ENCODE results near the gene ARHGAP8.

Gene ARHGAP8

DNA sequence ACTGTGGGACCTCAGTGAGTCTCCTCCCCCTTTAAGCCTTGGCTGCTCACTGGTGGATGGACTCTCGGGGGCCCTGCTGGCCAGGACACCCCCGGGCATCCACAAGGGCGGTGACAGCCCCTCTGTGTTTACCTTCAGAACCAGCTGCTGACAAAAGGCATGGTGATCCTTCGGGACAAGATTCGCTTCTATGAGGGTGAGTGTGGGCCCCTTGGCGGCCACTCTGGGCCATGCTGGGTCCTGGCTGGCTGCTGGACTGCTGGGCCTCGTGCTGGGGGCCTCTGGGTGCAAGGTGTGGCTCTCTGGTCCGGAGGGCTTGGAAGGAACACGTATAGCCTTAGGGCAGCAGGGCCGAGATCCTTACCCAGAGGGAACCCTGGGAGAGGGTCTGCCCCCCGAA is 25.9 kb upstream of the ARHGAP8 start:
- no peak for DNase-seq

DNA sequence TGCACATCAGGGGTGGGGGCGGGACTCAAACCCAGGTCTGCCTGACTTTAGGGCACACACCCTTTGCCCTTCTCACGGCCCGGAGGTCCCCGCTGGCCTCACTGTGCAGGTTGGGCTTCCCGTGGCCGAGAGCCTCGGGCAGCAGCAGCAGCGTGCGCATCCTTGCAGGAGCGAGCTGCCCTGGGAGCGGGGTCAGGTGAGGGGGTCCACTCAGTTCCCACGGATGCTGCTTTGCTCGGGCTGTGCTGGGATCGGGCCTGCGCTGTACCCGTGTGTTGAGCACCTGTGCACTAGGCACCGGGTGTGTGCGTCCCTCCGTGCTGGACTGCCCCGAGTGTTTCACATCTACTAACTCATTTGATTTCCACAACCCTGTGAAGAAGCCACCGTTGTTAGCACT is 25.2 kb upstream of the ARHGAP8 start:
- DNase-seq = no peak

DNA sequence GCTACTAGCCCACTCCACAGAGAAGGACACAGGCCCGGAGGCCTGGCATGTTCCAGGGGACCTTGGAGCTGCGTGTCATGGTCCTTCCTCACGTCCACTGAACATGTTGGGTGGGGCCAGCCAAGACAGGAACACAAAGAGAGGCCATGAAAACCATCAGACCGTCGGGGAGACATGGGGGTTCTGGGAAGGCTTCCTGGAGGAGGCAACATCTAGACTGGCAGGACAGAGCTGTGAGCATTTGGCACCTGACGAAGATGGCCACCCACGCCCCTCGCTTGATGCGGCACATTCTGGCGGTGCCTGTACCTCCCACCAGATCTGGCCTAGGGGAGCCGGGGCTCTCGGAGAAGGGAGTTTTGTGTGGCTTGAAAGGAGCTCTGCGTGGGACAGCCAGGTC is 24.7 kb upstream of the ARHGAP8 start:
- no peak for DNase-seq

DNA sequence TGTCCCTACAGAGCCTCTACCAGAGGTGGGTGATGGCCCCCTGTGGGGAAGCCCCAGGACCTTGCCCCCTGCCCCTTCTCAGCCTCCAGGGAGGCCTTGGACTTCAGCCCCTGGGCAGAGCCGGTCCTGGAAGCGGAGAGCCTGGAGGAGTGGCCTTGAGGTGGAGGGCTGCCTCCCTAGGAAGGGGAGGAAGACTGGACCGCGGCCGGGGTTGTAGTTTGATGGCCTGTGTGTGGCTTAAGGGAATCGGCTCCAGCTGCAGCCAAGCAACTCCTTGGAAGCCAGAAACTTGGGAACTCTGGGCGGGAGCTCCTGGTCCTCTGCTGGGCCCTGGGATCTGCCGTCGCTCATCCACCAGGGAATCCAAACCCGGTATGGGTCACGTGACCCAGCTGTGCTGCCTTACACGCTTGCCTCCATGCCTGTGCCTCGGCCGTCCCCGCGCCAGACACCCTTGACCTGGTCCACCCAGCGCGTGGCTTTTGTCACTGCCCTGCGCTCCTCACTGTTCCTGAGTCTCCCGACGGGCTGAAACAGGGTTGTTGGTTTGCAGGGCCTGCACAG is 23.5 kb upstream of the ARHGAP8 start:
- no peak for DNase-seq

DNA sequence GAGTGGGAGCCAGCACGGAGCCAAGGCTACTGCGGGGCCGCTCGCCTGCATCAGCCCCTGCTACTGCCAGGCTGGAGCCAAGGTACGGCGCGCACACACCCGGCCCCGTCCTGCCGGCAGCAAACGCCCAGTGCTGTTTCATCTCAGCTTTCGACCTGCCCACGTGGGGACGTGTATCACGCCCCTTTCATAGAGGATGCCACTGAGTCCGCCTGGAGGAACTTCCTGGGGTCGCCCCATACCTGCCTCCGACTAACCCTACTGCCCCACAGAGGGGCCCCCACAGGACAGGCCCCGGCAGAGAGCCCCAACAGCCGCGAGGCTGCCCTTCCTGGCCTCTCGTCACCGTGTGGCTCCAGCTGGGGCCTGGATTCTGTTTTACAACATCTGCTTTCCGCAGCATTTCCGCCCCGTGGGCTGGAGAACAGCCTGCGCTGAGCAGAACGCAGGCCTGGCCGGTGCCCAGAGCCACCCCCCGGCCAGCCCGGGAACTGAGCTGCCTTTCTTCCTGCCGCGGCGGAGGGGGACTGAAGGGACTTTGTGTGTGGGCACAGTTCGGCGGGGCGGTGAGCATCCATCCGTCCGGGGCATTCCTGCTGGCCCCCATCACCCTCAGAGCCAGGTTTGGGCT is 22.9 kb upstream of the ARHGAP8 start:
- DNase-seq = peak; percentile 76

DNA sequence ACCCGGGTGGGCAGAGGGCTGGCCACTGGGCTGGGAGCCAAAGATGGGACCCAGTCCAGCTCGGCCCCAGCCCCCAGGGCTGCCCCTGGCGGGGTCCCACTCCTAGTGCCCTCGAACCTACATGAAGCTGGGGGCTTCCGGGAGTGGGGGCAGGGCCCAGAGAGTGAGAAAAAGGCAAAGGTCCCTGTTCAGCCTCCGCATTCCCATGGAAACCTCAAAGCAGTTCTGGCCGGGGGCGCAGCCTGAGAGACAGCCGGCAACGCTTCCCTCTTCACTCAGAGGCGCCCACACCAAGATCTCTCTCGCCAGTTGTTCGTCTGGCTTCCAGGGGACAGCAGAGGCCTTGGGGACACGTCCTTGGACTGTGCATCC is 22.4 kb upstream of the ARHGAP8 start:
- no peak for DNase-seq

DNA sequence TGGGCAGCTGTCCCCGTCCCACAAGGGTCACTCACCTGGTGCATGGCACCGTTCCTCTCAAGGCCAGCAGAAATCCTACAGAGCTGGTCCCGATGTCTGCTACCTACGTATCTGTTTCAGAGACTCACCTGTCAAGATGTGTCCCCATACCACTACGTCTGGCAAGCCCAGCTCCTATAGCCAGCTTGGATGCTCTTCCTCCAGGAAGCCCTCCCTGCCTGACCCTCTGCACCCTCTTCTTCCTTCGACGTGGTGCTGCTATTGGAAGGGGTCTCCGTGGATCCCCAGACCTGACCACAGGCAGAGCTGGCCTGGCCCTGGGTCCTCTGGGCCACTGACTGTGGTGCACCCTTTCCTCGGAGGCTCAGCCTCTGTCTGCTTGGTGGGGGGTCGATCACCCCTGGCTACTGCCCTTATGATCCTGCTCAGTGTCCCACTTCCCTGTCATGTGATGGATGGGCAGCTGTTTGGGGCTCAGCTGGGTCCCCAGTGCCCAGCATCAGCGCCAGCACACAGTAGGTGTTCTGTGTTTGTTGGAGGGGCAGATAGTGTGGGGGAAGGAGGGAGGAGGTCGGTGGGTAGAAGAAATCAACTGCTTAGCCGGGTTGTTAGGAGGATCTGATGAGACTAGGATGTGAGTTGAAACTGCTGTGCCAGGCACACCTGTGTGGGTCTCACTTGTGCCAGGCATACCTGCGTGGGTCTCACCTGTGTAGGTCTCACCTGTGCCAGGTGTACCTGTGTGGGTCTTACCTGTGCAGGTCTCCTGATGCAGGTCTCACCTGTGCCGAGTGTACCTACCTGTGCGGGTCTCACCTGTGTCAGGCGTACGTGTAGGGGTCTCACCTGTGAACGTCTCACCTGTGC is 21.7 kb upstream of the ARHGAP8 start:
- DNase-seq = no peak

DNA sequence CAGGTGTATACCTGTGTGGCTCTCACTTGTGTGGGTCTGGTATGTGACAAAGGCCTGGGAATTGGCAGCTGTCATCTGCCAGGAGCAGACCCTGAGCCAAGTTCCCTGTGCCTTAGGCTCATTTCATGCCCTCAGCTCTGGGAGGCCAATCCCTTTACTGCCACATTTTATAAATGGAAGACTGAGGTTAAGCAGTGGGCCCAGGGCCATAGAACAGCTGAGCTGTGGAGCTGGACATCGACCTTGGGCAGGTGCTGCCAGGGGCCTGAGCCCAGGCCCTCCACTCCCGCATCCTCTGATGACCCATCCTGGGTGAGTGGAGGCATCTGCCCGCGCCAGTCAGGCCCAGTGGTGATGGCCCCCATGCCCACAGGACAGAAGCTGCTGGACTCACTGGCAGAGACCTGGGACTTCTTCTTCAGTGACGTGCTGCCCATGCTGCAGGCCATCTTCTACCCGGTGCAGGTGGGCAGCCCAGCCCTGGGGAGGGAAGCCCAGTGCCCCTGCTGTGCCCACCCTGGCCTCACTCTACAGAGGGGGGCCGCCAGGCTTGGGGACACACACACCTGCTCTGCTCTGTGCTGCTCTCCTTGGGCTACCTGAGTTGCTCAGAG is 20.9 kb upstream of the ARHGAP8 start:
- DNase-seq = no peak

DNA sequence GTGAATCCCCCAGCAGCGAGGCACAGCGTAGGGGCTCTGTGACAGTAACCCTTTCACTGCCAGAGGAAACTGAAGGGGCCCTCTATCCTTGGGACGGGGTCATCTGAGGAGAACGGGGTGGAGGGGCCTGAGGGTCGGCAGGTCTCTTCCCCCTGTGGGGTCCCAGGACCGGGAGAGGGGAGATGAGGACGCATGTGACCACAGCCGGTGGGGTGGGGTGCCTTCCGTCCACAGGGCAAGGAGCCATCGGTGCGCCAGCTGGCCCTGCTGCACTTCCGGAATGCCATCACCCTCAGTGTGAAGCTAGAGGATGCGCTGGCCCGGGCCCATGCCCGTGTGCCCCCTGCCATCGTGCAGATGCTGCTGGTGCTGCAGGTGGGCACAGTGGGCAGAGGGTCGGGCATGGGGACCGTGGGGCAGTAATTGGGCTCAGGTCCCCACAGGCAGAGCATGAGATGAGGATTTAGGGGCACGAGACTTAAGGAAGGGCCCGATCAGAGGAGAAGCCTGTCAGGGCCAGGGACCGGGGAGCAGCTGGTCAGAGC is 20.3 kb upstream of the ARHGAP8 start:
- no peak for DNase-seq

DNA sequence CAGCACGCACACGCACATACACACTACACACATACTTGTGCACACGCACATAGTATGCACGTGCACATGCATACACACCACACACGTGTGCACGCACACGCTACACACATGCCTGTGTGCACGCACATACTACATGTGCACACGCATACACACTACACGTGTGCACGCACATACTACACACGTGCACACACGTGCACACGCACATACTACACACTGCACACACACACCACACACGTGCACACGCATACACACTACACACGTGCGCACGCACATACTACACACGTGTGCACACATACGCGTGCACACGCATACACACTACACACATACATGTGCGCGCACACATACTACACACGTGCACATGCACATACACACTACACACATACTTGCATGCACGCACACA is 19.7 kb upstream of the ARHGAP8 start:
- no peak for DNase-seq

DNA sequence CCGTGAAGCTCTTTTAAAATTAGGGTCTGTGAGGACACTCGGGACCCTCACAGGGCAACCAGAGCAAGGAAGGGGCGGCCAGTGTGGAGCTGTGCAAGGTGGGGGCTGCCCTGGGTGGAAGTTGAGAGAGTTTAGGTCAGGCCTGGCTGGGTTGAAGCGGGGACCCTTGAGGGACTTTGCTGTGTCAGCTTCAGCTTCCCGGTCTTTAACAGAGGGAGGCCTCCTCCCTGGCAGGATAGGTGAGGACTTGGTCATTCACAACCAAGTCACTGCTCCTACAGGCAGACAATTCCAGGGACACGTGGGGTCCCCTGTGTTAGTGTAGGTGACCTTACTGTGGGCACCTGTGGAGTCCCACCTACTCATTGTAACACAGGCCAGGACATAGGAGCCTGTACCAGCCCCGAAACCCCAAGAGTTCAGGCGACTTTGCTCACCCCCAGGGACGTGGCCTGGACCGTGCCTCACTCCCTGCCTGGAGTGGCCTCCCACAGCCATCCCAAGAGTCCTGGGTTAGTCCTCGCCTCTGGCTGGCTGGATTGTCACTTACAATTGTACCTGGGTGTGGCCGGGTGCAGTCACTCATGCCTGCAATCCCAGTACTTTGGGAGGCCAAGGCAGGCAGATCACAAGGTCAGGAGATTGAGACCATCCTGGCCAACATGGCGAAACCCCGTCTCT is 18.8 kb upstream of the ARHGAP8 start:
- DNase-seq = no peak

DNA sequence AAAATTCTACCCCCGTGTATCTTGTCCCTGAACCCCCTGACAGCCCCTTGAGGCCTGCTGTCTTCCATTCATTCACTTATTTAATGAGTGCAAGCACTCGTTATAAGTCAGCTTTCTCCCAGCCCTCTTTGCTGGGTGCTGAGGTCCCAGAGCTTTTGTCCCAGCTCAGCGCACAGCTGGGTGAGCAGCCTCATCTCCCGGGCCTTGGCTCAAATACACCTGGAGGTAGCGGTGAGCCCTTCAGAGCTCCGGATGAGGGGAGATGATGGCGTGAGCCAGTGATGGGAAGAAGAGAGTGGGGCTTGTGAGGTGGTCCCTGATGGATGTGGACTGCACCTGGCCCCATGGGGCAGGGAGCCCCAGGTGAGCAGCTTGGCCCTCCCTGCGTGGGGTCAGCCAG is 18.1 kb upstream of the ARHGAP8 start:
- DNase-seq = no peak

DNA sequence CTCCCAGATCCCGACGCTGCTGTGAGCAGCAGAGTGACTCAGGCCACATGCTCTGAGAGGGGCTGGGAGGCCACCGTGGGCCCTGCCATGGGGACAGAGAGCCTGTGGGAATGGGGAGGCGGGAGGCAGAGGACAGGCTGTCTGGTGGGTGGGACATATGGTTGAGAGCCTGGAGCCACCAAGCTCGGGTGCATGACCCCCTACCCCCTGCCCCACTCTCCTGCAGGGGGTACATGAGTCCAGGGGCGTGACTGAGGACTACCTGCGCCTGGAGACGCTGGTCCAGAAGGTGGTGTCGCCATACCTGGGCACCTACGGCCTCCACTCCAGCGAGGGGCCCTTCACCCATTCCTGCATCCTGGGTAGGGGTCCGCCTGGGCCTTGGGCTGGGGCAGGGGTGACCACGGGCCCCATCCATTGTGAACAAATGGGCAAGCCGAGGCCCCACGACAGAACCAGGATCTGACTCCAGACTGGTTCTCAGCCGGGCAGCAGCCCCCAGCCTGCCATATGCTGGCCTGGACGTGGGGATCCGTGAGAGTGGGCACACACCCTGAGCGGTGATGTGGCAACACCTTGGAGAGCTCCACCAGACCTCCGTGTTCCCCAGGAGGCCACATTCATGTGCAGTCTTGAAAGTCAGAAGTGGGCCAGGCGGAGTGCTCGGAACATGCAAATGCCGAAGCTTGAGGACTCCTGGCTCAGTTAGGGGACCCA is 17.4 kb upstream of the ARHGAP8 start:
- DNase-seq = no peak

DNA sequence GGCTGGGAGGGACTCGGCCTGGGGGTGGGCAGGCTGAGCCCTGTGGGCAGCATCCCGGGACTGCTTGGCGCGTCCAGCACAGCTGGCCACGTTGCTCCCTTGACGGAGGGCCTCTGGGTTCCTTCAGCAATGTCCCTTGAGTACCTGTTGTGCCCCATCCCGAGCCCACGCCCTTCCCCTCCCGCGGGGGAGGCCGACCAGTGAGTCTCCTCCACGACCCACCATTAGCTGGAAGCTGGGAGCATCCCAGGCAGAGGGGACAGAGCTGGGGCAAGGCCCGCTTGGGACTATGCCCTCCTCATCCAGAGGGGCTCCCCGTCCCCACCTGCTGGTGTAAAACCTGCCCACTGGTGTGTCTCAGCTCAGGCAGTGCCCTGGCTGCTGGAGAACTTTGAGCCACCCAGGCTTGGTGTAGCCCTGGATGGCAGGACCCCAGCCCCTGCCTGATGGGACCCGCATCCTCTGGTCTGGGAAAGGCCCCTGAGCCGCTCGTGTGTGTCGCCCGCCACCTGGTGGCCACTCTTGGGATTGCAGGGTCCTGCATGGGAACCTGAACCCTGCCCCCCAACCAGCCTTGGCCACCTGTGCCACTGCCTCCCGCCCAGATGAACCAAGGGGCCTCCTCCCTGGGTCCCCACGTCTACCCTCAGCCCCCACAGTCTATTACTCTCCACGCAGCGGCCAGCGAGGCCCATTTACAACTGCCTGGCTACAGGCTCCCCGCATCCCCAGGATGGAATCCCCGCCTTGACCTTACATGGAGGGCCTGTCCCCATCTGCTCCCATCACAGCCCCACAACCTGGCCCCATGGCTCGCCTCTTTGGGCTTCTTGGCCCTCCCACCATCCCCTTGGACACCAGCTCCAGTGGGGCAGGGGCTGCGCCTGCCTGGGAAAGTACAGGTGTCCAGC is 16.6 kb upstream of the ARHGAP8 start:
- peak; percentile 28 for DNase-seq

DNA sequence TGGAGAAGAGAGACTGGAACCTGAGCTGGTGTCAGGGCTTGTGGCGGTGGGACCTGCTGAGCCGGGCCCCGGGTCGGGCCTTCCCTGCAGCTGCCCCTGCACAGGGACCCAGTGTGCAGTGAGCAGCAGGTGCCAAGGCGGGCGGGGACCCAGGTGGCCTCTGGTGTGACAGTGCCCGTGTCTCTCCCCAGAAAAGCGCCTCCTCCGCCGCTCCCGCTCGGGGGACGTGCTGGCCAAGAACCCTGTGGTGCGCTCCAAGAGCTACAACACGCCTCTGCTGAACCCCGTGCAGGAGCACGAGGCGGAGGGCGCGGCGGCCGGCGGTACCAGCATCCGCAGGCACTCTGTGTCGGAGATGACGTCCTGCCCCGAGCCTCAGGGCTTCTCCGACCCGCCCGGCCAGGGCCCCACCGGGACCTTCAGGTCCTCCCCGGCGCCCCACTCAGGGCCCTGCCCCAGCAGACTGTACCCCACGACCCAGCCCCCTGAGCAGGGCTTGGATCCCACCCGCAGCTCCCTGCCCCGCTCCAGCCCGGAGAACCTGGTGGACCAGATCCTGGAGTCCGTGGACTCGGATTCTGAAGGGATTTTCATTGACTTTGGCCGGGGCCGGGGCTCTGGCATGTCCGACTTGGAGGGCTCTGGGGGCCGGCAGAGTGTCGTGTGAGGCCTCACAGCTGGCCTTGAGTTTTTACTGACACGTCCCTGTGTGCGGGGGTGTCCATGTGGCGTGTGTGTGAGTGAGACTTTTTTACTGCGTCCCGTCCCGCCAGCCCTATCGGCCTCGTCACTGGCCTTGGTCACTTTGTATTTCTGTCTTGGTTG is 15.6 kb upstream of the ARHGAP8 start:
- DNase-seq = no peak

DNA sequence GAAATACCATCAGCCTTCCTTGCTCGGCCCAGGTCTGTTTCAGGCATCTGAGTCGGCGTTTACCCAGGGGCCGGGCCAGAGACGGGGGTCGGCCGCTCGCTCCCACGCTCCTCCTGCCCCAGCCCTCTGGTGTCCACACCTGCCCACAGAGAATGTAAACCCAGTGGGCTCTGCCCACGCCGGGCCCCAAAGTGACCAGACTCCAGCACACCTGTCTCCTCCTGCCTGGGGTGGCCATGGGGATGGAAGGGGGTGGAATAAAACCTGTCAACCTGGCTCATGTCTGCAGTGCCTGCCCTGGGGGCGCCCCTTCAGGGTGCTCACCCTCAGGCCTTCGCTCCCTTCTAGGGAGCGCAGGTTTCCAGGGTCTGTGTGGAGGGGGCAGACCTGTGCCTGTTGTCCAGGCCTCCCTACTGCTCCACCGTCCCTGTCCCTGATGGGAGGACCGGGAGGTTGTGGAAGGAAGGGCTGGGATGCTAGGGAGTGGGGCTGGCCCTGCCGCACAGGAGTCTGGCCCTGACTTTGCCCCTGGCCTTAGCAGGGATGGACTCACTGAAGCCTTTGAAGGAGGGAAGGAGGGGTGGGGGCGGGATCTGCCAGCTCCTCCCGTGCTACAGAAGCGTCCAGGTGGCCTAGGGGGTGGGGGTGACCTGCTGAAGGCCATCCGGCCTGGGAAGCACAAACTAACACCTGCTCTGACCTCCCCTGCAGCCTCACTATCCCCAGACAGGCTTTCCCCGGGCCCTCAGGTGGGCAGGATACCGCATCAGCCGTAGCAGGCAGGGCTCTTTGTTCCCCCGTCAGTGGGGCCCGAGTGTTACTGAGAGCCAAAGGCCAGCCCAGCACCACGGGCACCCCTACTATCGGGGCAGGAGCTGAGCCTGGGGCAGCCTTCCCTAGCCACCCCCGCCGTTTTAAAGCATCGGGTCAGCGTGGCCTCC is 14.7 kb upstream of the ARHGAP8 start:
- no peak for DNase-seq

DNA sequence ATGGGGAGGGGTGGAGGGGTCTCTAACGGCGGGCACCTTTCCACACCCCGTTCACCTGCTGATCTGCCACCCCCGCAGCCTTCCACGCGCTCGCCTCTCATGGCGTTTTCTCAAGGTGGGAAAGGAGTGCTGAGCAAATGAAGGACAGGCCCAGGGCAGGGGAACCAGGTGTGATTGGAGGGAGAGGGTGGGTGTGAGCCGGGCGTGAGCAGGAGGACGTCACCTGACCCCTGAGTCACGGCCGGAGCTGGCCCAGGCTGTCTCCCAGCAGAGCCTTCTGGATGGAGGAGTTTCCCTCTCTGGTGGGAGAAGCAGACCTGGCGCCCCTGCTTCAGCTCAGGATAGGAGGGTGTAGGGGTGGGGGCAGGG is 14.0 kb upstream of the ARHGAP8 start:
- no peak for DNase-seq

DNA sequence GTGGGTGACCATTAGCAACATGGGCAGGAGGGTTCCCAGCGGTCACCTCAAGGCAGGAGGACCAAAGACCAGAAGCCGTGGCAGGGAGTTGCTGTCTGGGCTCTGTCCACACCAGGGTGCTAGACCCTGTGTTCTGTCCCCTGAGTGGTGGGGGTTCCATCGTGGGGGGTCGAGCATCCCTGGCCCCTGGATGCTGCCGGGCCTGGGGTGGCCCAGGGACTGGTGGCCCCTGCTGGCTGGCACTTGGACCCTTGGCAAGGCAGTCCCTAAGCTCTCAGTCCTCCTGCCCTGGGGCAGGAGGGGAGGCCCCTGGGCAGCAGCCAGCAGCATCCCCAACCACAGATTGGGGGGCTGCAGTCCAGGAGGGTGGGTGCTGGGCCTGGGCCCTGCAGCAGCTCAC is 13.4 kb upstream of the ARHGAP8 start:
- DNase-seq = no peak

DNA sequence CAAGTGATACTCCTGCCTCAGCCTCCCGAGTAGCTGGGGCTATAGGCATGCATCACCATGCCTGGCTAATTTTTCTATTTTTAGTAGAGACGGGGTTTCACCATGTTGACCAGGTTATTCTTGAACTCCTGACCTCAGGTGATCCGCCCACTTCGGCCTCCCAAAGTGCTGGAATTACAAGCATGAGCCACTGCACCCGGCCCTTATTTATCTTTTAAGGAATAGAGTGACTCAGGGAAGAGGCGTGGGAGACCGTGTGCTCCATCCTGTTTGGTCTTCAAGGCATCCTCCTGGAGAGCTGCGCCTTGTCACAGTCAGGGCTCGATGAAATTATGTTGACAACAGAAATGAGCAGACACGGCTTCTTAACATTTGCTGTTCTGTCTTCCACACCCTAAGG is 12.7 kb upstream of the ARHGAP8 start:
- peak; percentile 50 for DNase-seq
